ENCODE measurements around the gene UQCC5. TPM values are rescaled to one million over a fixed set of nuclear protein-coding genes. Genes with fewer than 3 reads are reported as not detected.

The UQCC5 gene
- total RNA-seq, 1 donor from 2014 or later: 7.4 TPM

DNA sequence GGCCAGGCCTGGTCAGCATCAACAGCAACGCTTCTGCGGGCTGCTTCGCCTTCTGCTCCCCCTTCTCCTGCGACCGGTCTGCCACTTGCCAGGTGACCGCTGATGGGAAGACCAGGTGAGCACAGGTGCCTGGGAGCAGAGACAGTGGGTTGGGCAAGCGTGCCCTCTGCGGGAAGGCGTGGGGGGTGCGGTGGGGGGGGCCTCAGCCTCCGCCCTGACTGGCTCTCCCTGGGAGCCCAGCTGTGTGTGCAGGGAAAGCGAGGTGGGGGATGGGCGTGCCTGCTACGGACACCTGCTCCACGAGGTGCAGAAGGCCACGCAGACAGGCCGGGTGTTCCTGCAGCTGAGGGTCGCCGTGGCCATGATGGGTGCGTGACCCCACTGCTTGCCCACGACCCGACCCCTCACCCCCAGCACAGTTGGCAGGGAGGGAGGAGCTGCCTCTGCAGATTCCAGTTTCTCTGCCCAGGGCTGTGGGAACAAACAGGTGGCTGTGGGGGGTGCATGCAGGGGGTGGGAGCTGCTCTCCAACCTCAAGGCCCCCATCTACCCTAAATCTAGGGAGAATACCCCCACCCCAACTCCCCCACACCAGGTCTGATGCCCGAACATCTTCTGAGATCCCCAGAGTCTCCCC is 32.5 kb upstream of the UQCC5 start:
- no peak for ATAC-seq
- no peak for DNase-seq (ENCODE audit: low spot score)

DNA sequence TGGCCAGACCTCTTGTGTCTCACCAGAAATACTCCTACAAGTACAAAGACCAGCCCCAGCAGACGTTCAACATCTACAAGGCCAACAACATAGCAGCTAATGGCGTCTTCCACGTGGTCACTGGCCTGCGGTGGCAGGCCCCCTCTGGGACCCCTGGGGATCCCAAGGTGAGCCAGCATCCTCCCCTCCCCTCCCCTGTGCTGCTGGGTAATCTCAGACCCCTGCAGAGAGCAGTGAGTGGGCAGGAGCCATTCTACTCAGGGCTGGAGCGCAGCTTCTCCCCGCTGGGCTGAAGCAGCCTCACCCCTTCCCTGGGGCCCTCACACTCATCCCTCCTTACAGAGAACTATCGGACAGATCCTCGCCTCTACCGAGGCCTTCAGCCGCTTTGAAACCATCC is 31.4 kb upstream of the UQCC5 start:
- no peak for DNase-seq (ENCODE audit: low spot score)
- ATAC-seq: no peak

DNA sequence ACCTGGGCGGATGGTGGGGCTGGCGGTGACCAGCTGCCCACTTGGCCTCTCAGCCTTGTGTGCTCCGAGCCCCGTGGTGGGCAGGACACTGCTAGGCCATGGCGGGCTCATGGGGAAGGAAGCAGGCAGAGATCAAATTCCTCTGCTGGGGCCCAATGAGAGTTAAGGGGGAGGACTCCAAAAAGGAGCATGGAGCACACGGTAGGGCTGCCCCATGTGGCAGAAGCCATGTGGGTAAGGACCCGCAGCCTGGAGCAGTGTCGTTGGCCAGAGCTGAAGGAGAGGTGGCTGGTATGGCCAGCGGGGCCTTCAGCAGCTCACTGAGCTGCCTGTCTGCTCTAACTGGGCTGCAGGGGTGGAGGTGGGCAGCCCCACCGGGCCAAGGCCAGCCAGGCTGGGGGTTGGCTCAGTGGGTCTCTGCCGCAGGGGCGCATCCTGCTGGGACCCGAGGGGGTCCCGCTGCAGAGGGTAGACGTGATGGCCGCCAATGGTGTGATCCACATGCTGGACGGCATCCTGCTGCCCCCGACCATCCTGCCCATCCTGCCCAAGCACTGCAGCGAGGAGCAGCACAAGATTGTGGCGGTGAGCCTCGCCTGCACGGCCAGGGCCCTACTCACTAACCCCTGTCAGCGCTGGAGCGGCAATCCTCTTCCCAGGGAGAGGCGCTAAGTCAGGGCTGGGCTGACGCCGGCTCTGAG is 30.0 kb upstream of the UQCC5 start:
- DNase-seq (ENCODE audit: low spot score) (no peak), ATAC-seq (no peak)

DNA sequence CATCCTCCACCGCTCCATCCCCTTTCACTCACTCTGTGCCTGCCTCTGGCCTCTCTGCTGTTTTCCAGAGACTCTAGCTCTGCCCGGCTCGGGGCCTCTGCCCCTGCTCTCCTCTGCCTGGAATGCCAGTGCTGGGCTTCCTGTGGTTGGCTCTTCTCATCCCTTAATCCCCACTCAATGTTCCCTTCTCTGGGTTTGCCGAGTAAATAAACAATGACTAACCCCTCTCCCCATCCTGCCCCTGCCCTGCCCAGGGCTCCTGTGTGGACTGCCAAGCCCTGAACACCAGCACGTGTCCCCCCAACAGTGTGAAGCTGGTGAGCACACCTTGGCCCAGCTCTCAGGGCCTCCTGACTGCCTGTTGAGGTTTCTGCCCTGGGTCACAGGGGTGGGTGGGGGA is 29.0 kb upstream of the UQCC5 start:
- no peak for DNase-seq (ENCODE audit: low spot score)
- ATAC-seq: no peak

DNA sequence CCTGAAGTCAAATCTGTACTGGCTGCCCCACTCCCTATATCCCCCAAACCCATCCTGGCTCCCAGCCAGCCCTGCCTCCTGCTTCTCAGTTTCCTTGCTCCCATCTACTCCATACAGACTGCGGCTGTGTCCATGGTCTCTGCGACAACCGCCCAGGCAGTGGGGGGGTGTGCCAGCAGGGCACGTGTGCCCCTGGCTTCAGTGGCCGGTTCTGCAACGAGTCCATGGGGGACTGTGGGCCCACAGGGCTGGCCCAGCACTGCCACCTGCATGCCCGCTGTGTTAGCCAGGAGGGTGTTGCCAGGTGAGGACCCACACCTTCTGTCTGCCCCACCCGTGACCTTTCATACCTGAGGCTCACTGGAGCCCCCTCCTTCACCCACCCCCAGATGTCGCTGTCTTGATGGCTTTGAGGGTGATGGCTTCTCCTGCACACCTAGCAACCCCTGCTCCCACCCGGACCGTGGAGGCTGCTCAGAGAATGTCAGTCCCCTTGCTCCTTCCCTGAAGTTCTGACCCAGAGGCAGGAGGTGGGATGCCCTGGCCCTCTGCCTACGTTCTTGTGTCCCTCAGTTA is 26.6 kb upstream of the UQCC5 start:
- DNase-seq (ENCODE audit: low spot score) (no peak), ATAC-seq (no peak)

DNA sequence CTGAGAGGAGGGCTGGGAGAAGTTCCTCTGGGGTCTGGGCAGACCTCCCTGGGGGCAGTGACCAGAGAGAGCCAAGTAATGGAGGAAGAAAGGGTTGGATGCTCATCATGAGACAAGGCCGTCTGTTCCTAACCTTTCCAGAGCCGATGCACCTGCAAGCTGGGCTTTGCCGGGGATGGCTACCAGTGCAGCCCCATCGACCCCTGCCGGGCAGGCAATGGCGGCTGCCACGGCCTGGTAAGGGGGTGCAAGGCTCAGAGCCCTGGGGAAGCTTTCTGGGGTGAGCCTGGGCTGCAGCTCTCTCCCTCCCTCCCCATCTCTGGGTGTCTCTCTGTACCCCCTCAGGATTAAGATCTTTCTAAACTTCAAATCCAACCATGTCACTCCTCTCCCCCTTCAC is 24.9 kb upstream of the UQCC5 start:
- no peak for DNase-seq (ENCODE audit: low spot score)

DNA sequence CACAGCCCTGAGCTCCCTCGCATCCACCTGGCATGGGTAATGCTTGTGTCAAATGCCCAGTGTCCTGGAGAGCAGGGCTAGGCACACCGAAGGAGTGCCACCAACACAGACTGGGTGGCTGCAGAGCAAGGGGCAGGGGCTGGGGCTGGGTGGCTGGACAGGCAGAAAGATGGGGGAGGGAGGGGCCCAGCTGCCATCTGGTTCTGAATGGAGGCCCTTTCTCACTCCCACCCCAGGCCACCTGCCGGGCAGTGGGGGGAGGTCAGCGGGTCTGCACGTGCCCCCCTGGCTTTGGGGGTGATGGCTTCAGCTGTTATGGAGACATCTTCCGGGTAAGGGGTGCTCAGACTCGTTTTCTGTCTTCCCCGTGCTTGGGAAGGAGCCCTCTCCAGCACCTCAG is 24.3 kb upstream of the UQCC5 start:
- no peak for ATAC-seq
- no peak for DNase-seq (ENCODE audit: low spot score)

More for the DNA sequence above, 24.9 kb upstream of the UQCC5 start:
- ATAC-seq: no peak

DNA sequence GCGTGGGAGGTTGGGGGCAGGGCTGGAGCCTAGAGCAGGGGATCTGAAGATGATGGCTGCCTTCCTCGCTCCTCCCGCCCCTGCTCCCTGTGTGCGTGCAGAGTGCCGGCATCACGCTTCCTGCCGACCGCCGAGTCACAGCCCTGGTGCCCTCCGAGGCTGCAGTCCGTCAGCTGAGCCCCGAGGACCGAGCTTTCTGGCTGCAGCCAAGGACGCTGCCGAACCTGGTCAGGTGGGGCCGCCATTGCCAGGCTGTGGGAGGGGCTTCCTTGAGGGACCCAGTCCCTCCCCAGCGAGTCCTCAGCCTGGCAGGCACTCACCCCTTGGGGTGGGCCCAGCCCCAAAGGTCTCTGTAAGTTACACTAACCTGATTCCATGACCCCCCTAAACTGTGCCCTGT is 23.7 kb upstream of the UQCC5 start:
- DNase-seq (ENCODE audit: low spot score) (no peak), ATAC-seq (no peak)

DNA sequence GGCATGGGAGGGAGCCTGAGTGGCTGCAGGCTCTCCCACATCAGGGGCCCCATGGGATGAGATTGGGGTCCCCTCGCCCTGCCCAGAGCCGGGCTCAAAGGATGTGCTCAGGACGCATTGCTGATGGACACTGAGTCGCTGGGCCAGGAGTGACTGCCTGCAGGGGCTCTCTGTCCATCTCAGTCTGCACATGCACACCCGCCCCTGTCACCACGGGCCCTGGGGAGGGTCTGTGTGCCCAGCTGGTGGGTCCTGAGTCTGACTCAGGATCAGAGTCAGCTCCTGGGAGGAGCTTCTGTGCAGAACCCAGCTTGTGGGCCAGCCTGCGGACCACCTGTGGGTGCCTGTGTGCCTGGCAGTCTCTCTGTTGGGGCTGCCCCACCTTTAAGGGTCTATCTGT is 23.1 kb upstream of the UQCC5 start:
- ATAC-seq (no peak), DNase-seq (ENCODE audit: low spot score) (no peak)

DNA sequence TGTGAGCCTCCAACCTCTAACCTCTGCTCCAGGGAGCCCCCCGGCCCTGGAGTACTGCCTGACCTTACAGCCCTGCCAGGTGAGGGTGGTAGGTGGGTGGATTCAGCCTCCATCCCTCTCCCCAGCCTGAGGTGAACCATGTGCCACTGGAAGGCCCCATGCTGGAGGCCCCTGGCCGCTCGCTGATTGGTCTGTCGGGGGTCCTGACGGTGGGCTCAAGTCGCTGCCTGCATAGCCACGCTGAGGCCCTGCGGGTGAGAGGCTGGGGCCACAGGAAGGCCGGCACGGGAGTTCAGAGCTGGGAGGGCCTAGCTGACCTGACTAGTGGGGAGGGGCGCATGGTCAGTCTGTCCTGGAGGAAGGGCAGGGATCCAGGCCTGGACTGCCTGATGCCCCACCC is 21.8 kb upstream of the UQCC5 start:
- ATAC-seq (no peak), DNase-seq (ENCODE audit: low spot score) (no peak)

DNA sequence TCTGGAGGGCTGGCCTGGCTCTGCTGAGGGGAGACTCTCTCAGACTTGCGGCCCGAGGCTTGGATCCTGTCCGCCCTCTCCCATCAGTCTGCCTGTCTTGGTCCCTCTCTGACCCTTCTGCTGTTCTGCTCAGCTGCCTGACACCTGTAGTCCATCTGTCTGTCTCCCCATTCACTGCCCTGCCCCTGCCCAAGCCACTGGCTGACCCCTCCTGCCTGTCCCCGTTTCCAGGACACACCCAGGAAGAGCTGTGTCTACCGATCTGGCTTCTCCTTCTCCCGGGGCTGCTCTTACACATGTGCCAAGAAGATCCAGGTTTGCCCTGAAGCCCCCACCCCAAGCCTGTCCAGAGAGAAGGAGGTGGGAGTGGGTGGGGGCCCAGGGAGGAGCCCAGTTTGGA is 21.2 kb upstream of the UQCC5 start:
- no peak for DNase-seq (ENCODE audit: low spot score)
- no peak for ATAC-seq

DNA sequence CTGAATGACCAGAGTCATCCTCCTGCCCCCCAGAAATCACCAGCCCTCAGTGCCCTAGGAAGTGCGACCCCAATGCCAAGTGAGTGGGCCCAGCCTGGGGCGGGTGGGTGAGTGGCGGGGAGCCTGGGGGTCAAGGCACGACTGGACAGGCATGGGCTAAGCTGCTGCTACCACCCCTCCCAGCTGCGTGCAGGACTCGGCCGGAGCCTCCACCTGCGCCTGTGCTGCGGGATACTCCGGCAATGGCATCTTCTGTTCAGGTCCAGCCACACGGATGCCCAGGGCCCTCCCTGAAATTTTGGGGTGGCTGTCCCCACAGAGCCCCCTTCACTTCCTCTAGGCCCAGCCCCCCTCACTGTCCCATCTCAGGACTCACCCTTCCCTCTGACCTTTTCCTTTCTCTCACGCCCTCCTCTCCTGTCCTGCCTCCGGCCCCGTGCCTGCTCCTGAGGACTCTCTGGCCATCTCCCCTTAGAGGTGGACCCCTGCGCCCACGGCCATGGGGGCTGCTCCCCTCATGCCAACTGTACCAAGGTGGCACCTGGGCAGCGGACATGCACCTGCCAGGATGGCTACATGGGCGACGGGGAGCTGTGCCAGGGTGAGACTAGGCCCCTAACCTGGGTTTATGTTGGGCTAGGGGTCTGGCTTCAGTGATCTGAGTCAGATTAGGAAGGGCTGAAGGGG is 19.8 kb upstream of the UQCC5 start:
- ATAC-seq (no peak), DNase-seq (ENCODE audit: low spot score) (no peak)

DNA sequence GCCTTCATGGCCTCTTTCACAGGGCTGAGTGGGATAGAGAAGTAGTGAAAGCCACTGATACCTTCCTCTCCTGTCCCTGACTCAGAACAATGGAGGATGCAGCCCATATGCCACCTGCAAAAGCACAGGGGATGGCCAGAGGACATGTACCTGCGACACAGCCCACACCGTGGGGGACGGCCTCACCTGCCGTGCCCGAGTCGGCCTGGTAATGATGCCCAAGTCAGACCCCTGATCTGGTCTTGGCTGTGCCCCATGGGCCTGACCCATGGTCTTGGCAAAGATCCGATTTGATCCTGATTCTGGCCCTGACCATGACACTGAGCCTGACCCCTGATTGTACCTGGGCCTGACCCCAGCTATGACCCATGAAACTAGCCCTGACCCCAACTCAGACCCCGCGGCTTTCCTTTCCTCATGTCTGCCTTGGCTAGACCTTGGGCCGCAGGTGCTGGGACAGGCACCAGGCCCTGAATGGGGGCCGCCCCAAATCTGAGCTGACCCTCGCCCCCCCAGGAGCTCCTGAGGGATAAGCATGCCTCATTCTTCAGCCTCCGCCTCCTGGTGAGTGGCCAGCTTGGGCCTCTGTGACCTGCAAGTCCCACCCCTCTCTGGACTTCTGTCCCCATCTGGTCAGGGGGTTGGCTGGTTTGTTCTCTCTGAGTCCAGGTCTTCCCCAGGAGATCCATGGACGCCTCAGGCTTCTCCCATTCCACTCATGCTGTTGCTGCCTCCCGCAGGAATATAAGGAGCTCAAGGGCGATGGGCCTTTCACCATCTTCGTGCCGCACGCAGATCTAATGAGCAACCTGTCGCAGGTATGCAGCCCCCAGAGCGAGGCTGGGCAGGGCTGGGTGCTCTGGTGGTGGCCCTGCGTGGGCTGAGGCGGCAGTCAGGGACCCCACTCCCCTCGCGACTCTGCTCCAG is 18.3 kb upstream of the UQCC5 start:
- ATAC-seq: no peak
- no peak for DNase-seq (ENCODE audit: low spot score)

DNA sequence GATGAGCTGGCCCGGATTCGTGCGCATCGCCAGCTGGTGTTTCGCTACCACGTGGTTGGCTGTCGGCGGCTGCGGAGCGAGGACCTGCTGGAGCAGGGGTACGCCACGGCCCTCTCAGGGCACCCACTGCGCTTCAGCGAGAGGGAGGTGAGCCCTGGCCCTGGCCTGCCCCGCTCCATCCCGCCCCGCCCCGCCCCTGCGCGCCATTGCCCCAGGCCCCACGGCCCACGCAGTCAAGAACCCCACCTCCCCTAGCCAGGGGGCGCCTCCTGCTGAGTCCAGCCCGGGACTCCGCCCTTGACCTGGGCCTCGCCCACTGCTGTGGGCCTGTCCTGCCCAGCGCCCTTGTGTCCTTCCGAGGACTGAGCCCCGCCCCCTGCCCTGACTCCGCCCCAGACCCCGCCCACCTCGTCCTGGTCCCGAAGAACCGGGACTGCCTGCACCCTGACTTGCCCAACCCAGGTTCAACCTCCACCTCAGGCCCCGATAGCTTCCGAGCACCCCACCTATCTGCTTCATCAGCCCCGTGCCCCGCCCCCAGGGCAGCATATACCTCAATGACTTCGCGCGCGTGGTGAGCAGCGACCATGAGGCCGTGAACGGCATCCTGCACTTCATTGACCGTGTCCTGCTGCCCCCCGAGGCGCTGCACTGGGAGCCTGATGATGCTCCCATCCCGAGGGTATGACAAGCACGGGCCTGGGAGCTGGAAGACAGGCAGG is 17.5 kb upstream of the UQCC5 start:
- no peak for DNase-seq (ENCODE audit: low spot score)
- no peak for ATAC-seq

DNA sequence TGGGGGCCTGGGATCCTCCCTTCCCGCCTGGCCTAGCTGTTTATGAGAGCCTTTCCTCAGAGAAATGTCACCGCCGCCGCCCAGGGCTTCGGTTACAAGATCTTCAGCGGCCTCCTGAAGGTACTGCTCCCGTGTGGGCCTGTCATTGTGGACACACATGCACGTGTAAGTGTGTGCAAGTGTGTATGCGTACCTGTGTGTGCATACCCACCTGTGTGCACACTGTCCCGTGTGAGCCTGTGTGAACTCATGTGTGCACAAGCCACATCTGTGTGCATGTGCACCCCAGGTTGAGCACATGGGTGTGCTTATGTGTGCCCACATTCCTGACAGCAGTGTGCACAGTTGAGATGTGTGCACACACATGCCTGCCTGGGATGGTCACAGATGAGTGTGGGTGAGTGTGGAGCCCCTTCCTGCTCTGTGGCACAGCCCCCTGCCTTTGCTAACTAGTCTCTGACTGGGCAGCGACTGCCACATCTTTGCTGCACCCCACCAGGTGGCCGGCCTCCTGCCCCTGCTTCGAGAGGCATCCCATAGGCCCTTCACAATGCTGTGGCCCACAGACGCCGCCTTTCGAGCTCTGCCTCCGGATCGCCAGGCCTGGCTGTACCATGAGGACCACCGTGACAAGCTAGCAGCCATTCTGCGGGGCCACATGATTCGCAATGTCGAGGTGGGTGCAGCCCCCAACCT is 16.8 kb upstream of the UQCC5 start:
- ATAC-seq: no peak
- no peak for DNase-seq (ENCODE audit: low spot score)

DNA sequence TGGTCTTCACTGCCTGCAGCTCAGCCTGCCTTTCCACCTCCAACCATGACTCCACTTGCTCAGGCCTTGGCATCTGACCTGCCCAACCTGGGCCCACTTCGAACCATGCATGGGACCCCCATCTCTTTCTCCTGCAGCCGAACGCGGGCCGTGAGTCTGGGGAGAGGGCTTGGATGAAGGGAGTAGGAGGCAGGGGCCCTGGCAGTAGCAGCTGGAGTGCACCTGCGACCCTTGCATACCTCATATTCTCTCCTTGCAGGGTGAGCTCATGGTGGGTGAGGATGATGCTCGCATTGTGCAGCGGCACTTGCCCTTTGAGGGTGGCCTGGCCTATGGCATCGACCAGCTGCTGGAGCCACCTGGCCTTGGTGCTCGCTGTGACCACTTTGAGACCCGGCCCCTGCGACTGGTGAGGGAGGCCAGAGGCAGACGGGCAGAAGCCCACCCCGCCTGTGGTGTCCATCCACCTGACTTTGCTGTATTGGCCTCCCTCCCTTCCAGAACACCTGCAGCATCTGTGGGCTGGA is 16.2 kb upstream of the UQCC5 start:
- ATAC-seq (no peak), DNase-seq (ENCODE audit: low spot score) (no peak)

DNA sequence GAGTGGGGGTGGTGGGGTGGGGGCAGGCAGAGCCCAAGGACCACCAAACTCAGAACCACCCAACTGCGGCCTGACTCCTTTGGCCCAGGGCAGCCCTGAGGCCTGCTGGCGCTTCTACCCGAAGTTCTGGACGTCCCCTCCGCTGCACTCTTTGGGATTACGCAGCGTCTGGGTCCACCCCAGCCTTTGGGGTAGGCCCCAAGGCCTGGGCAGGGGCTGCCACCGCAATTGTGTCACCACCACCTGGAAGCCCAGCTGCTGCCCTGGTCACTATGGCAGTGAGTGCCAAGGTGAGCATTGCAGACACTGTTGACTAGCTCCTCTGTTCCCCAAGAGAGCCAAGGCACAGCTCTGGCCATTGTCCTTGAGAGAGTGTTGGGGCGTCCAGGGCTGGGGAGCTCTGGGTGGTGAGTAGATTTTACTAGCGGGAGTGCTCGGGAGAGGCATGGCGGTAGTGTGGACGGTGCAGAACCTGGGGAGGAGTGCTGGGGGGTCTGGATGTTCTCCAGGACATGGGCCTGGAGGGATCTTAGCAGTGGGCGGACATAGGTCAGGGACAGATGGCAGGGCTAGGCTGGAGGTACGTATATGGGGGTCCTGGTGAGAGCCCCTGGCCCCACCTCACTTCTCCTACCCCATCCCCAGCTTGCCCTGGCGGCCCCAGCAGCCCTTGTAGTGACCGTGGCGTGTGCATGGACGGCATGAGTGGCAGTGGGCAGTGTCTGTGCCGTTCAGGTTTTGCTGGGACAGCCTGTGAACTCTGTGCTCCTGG is 15.5 kb upstream of the UQCC5 start:
- DNase-seq (ENCODE audit: low spot score) (no peak), ATAC-seq (no peak)

DNA sequence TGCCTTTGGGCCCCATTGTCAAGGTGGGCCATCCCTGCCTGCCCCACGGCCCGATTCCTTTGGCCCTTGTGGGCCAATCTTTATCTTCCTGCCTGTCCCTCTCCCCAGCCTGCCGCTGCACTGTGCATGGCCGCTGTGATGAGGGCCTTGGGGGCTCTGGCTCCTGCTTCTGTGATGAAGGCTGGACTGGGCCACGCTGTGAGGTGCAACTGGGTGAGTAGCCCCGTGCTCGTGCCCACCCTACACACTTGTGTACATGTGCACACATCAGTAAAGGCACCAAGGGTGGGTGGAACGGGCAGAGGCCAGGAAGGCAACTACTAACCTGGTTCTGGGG is 14.9 kb upstream of the UQCC5 start:
- no peak for DNase-seq (ENCODE audit: low spot score)

More for the DNA sequence above, 14.9 kb upstream of the UQCC5 start:
- ATAC-seq: no peak

All from left lobe of liver (tissue), 2 donors.